GM21717 (cell line): ENCODE data around the gene CHRM4.
"Not testable (repeated sequence)": the region's sequence is repeated elsewhere in the genome, so short reads cannot be mapped to it uniquely, and the experiment has no call there.

Experiments
- ATAC-seq: cut with Tn5 transposase; IDR thresholded peaks from one replicate; pipeline ENCODE4 v1.9.1; 2021; ENCODE audit warnings: mild to moderate bottlenecking, moderate library complexity; ENCODE audit not compliant: unreplicated experiment

CHRM4 gene

GRCh38 chr11:46382646-46383403 lies 8.8 kb downstream of the CHRM4 start:
- no peak for ATAC-seq

- ATAC-seq, result no peak
These were observed 9.5 kb downstream of the CHRM4 start for GRCh38 chr11:46381819-46382645.

- no peak for ATAC-seq
These were observed 10.3 kb downstream of the CHRM4 start, which contains the start of gene MDK for GRCh38 chr11:46381048-46381818. Gene MDK (plus strand): TSS chr11:46381669. CDS start chr11:46382058, 389 bp downstream.

- ATAC-seq, result no peak
These were observed 11.1 kb downstream of the CHRM4 start for GRCh38 chr11:46380340-46381047.

- ATAC-seq, result not testable (repeated sequence)
These were observed 11.9 kb downstream of the CHRM4 start for GRCh38 chr11:46379482-46380293.

GRCh38 chr11:46378811-46379481 lies 12.6 kb downstream of the CHRM4 start:
- no peak for ATAC-seq

GRCh38 chr11:46378296-46378695 lies 13.3 kb downstream of the CHRM4 start:
- no peak for ATAC-seq

- ATAC-seq, result no peak
These were observed 13.7 kb downstream of the CHRM4 start for GRCh38 chr11:46377831-46378230.

- no peak for ATAC-seq
These were observed 14.3 kb downstream of the CHRM4 start for GRCh38 chr11:46377290-46377689.

GRCh38 chr11:46376258-46377050 lies 15.1 kb downstream of the CHRM4 start:
- no peak for ATAC-seq

- ATAC-seq, result no peak
These were observed 16.0 kb downstream of the CHRM4 start for GRCh38 chr11:46375392-46376101.

GRCh38 chr11:46374815-46375214 lies 16.8 kb downstream of the CHRM4 start:
- ATAC-seq, result no peak

GRCh38 chr11:46373787-46374740 lies 17.5 kb downstream of the CHRM4 start:
- ATAC-seq, result no peak

- not testable (repeated sequence) for ATAC-seq
These were observed 19.1 kb downstream of the CHRM4 start for GRCh38 chr11:46372501-46372900.

- no peak for ATAC-seq
These were observed 19.5 kb downstream of the CHRM4 start for GRCh38 chr11:46372086-46372485.

GRCh38 chr11:46371262-46371661 lies 20.3 kb downstream of the CHRM4 start:
- not testable (repeated sequence) for ATAC-seq

GRCh38 chr11:46370253-46370652 lies 21.3 kb downstream of the CHRM4 start:
- no peak for ATAC-seq
